C4-2B (cell line): ENCODE results near the gene LRIG1.

Experiments
- ZFX ChIP-seq: fragments of 450-650 bp; IDR thresholded peaks from 2 replicates; pipeline ENCODE4 v1.6.1; 2017
- TF ChIP-seq, protein P1 (sequence below): fragments of 450-650 bp; conservative IDR thresholded peaks from 2 replicates; pipeline ENCODE4 v1.5.1; 2017; ENCODE audit warnings: mild to moderate bottlenecking

DNA sequence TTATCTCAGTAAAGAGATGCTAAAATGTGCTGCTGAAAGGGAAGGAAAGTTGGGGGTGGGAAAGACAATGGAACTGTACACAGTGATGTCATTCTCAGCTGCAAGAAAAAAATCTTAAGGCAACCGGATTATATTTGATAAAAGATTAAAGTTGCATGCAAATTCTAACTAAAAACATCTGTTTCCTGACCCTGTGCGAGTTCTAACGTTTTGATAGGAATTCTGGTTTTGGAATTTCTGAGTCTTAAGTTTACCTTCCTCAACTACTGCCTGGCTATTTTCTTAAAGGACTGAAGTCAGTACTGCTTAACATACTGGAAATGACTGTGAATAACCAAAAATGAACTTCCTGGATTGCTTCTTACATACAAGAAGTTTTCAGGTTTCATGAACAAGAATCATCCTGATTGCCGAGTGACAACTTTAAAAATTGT lies 164.5 kb downstream of the LRIG1 start:
- TF ChIP-seq, protein P1, sequence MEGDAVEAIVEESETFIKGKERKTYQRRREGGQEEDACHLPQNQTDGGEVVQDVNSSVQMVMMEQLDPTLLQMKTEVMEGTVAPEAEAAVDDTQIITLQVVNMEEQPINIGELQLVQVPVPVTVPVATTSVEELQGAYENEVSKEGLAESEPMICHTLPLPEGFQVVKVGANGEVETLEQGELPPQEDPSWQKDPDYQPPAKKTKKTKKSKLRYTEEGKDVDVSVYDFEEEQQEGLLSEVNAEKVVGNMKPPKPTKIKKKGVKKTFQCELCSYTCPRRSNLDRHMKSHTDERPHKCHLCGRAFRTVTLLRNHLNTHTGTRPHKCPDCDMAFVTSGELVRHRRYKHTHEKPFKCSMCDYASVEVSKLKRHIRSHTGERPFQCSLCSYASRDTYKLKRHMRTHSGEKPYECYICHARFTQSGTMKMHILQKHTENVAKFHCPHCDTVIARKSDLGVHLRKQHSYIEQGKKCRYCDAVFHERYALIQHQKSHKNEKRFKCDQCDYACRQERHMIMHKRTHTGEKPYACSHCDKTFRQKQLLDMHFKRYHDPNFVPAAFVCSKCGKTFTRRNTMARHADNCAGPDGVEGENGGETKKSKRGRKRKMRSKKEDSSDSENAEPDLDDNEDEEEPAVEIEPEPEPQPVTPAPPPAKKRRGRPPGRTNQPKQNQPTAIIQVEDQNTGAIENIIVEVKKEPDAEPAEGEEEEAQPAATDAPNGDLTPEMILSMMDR: no peak
- no peak for TF ChIP-seq ZFX
